GM13976 (cell line): ENCODE measurements around the gene NT5C2.
"Not testable (repeated sequence)": the region's sequence is repeated elsewhere in the genome, so short reads cannot be mapped to it uniquely, and the experiment has no call there.

Experiments used
- DNase-seq: peaks from one replicate; pipeline ENCODE4 v3.0.0; 2012; ENCODE audit warnings: low spot score
- in situ Hi-C: fragments of 300-500 bp; cut with MboI; formaldehyde crosslinking; loops from one replicate; pipeline ENCODE4 v1.12.0; 2022; ENCODE audit warnings: low sequenced_read_pairs, mixed read lengths, inconsistent platforms; ENCODE audit not compliant: unreplicated experiment
- TF ChIP-seq, protein P1 (sequence below): IDR thresholded peaks from 2 replicates; pipeline ENCODE4 v1.5.1; 2012; ENCODE audit warnings: borderline replicate concordance, mild to moderate bottlenecking; ENCODE audit not compliant: insufficient read depth; ENCODE audit errors: extremely low read depth, missing control alignments, control extremely low read depth

The NT5C2 gene

GRCh38 chr10:103130910-103131309 is 62.2 kb downstream of the NT5C2 start:
- no peak for DNase-seq
- in situ Hi-C loops = no loop called here
- TF ChIP-seq, protein P1, sequence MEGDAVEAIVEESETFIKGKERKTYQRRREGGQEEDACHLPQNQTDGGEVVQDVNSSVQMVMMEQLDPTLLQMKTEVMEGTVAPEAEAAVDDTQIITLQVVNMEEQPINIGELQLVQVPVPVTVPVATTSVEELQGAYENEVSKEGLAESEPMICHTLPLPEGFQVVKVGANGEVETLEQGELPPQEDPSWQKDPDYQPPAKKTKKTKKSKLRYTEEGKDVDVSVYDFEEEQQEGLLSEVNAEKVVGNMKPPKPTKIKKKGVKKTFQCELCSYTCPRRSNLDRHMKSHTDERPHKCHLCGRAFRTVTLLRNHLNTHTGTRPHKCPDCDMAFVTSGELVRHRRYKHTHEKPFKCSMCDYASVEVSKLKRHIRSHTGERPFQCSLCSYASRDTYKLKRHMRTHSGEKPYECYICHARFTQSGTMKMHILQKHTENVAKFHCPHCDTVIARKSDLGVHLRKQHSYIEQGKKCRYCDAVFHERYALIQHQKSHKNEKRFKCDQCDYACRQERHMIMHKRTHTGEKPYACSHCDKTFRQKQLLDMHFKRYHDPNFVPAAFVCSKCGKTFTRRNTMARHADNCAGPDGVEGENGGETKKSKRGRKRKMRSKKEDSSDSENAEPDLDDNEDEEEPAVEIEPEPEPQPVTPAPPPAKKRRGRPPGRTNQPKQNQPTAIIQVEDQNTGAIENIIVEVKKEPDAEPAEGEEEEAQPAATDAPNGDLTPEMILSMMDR = no peak

GRCh38 chr10:103130180-103130579 is 62.9 kb downstream of the NT5C2 start:
- in situ Hi-C loops, DNase-seq: not testable (repeated sequence)

DNA sequence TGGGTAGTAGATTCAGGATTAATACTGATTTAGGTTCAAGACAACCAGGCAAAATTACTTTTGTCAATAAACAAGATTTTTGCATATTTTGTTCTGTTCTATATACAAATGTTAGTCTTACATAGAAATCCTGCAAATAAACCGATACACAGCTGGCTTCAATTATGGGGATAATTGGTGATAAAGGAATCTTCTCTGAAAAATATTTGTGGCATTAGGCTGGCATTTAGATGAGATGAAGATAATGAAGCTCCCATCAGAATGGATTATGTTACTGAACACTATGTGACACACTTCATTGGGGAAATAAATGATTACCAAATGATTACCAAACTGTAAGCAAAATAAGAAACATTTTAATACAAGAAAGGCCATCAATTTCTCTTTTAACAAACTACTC is 65.8 kb downstream of the NT5C2 start:
- in situ Hi-C loops = no loop called here
- DNase-seq = no peak
- TF ChIP-seq, protein P1 = no peak

DNA sequence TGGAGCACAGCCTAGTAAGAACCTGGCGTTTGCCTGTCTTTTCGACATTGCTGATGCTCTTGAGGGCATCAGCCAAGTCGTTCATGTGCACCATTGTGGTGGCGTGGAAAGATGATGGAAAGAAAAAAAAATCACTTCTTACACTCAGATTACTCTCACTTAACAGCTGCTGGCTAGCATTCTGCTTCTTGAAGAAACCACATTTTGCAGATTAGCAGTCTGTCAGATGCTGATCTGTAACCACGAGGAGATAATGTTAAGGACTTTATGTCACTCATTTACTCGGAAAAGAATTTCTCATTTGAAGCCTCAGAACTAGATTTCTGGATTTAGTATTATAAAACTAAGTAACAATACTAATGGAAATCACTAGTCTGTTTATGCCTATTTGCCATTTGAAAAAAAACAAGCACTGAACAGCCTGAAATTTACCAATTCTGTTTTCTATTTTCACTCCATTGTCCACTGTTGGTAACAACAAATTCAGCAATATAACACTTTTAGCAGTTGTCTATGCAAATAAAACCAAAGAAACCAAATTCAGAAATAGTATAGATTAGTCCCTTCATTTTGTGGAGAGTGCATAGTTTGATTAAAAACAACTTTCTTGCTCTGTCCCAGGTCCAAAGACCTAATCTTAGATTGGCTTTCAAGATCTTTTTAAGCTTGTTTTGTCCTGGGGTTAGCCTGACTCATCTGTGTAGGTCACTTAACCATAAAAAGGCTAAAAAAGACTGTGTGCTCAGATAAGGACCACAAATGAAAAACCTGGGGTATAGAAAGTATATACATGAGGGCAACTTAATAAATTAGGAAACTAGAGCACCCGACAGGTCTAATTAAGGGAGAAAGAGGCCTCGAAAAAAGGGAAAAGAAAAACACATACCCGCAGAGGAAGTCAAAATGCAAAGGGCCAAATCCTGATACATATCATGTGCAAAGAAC is 67.5 kb downstream of the NT5C2 start:
- DNase-seq = peak; percentile 50
- in situ Hi-C loops = no loop called here
- TF ChIP-seq, protein P1 = no peak

DNA sequence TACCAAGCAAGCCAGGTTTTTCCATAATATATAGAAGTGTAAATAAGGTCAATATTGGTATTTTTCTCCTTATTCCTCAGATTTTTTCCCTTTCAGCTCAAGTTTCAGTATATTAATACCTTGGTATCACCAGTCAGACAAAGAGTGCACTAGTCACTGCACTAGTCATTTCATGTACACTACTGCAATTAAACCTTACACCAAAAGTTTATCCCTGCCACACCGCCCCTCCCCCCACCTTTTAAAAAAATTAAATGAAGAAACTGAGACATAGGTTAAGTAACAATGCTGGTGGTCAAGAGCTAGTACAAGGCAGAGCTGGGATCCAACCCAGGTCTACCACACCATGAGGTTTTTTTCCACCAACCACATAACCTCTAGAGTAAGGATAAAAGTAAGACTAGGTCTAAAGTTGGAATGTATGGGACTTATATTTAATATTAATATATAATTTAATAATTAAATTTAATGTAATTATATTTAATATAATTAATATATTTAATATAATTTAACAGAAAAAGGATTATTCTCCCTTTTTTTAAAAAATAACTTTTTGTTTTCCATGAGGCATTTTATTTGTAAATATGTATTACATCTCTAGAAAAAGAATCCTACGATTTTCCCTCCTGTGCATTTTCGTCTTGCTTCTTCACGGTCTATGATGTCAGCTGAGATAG is 68.5 kb downstream of the NT5C2 start:
- in situ Hi-C loops = no loop called here
- no peak for DNase-seq
- TF ChIP-seq, protein P1 = no peak

- TF ChIP-seq, protein P1 = no peak
- no peak for DNase-seq
- in situ Hi-C loops = no loop called here
These were observed 69.6 kb downstream of the NT5C2 start for GRCh38 chr10:103123282-103124024.
